Measurements from ENCODE around the gene CHD2.

CHD2 gene

DNA sequence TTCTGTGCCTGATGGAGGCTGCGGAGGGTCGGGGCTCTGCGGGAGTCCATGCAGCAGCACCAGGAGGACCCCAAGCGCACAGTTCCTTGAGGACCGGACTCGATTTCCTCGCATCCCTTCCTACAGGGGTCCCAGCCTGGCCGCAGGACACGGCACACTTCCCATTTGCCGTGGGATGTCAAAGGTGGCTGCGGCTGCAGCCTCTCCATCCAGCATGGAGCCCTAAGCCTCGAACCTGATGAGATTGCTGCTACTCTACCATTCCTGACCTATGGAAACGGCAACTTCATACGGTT is 148.2 kb downstream of the CHD2 start:
- H3K9me3 ChIP-seq (ENCODE audit: severe bottlenecking), result peaks cover 7% of the 10 kb centered on the region
- TF ChIP-seq, protein P1, sequence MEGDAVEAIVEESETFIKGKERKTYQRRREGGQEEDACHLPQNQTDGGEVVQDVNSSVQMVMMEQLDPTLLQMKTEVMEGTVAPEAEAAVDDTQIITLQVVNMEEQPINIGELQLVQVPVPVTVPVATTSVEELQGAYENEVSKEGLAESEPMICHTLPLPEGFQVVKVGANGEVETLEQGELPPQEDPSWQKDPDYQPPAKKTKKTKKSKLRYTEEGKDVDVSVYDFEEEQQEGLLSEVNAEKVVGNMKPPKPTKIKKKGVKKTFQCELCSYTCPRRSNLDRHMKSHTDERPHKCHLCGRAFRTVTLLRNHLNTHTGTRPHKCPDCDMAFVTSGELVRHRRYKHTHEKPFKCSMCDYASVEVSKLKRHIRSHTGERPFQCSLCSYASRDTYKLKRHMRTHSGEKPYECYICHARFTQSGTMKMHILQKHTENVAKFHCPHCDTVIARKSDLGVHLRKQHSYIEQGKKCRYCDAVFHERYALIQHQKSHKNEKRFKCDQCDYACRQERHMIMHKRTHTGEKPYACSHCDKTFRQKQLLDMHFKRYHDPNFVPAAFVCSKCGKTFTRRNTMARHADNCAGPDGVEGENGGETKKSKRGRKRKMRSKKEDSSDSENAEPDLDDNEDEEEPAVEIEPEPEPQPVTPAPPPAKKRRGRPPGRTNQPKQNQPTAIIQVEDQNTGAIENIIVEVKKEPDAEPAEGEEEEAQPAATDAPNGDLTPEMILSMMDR (IDR thresholded peaks at IDR 0.05; ENCODE audit: low read depth, low read length), result no peak
- no peak for DNase-seq
- H3K27me3 ChIP-seq (ENCODE audit: insufficient read depth, low read depth, severe bottlenecking), result no peaks in the 10 kb centered on the region
- H3K27ac ChIP-seq, result no peak overlapping the region
- H3K4me3 ChIP-seq (ENCODE audit: low read depth, low read length), result no peak overlapping the region
- no peaks in the 10 kb centered on the region for H3K36me3 ChIP-seq

DNA sequence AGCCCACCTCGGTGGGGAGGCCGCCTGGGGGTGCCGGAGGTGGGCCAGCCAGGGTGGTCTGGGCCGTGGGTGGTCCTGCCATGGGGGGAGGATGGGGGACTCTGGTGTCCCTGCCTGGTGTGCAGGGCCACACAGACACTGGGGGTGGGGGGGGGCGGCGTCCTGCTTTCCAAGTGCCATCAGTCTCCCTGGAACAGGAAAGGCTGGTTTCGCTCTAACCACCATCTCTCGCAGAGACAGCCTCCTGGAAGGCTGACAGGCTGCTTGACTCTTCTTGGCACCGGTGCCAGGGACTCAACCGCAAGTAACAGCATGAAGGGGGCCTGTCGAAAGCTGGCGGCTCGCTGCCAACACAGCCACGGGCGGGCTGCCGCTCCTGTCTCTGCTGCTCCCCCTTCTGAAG is 148.6 kb downstream of the CHD2 start:
- peaks cover 7% of the 10 kb centered on the region for H3K9me3 ChIP-seq (ENCODE audit: severe bottlenecking)
- no peak overlapping the region for H3K4me3 ChIP-seq (ENCODE audit: low read depth, low read length)
- TF ChIP-seq, protein P1 (IDR thresholded peaks at IDR 0.05; ENCODE audit: low read depth, low read length), result no peak
- no peaks in the 10 kb centered on the region for H3K27me3 ChIP-seq (ENCODE audit: insufficient read depth, low read depth, severe bottlenecking)
- H3K27ac ChIP-seq, result no peak overlapping the region
- H3K36me3 ChIP-seq, result no peaks in the 10 kb centered on the region
- no peak for DNase-seq

DNA sequence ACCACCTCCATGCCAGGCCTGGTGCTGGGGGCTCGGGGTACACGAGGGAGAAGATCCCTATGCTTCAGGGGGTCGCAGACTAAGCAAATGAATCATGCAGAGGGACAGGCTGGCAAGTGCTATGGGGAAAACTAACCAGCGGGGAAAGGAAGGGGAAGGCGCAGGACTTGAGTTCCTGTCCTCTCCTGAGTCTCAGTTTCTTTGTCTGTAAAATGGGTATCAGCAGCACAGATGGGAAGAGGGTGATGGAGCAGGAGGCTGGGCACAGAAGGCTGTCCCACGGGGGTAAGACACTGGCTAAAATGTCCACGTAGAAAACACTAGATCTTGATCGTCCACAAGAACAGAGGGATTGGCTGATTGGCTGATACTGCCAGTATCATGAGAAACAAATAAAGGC is 149.1 kb downstream of the CHD2 start:
- H3K36me3 ChIP-seq, result no peaks in the 10 kb centered on the region

DNA sequence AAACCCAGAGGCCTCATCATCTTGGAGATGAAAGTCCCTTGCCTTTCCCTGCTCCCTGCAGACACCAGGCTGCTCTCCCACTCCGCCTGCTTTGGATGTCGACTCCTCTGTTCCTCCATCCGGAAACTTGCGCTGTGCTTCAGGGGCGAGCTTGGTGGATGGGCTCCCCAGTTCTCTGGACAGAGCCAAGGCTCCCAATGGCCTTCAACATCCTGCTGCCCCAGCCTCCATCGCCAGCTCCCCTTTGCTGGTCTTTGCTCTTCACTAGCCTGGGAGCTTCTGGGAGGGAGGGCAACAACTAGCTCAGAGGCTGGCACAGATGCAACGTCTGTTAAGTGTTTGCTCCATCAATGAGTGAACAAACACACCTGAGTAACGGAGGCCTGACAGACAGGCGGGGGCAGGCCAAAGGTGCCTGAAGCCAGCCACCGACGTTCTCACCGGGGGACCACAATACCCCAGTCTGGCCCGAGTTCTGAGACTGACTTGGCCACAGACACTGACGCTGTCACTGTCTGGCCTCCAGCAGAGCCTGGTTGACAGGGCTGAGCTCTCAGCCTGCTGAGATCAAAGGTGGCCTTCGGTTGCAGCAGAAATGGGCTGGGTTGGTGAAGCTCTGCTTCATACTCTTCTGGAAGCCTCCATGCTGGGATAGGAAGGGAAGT is 149.9 kb downstream of the CHD2 start:
- Histone ChIP-seq H3K36me3 (no peaks in the 10 kb centered on the region), H3K27me3 (ENCODE audit: insufficient read depth, low read depth, severe bottlenecking) (no peaks in the 10 kb centered on the region), H3K9me3 (ENCODE audit: severe bottlenecking) (peaks cover 7% of the 10 kb centered on the region), H3K4me3 (ENCODE audit: low read depth, low read length) (no peak overlapping the region), H3K27ac (no peak overlapping the region)
- TF ChIP-seq, protein P1 (IDR thresholded peaks at IDR 0.05; ENCODE audit: low read depth, low read length), result no peak
- no peak for DNase-seq

More for the DNA sequence above, 149.1 kb downstream of the CHD2 start:
- peaks cover 7% of the 10 kb centered on the region for H3K9me3 ChIP-seq (ENCODE audit: severe bottlenecking)
- no peak overlapping the region for H3K4me3 ChIP-seq (ENCODE audit: low read depth, low read length)
- no peak for DNase-seq
- H3K27me3 ChIP-seq (ENCODE audit: insufficient read depth, low read depth, severe bottlenecking), result no peaks in the 10 kb centered on the region
- TF ChIP-seq, protein P1 (IDR thresholded peaks at IDR 0.05; ENCODE audit: low read depth, low read length), result no peak
- H3K27ac ChIP-seq, result no peak overlapping the region

DNA sequence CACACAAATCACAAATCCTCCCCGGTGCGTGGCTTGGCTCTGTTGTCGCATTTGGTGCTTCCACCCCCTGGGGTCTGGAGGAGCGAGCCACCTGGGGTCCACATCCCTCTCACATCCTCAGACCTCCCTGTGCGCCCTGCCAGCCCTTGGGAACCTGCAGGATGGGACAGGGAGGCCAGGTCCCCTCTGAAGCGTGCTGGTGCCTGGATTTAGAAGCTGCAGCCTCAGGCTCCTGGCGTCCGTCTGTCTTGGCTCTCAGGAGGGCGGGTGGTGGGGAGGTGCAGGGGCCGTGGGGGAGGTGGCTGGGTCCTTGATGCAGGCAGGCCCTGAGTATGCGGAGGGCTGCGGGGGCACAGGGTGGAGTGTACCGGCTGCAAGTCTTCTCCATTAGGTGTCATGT is 150.5 kb downstream of the CHD2 start:
- no peak overlapping the region for H3K27ac ChIP-seq
- no peak for DNase-seq
- no peaks in the 10 kb centered on the region for H3K27me3 ChIP-seq (ENCODE audit: insufficient read depth, low read depth, severe bottlenecking)
- H3K9me3 ChIP-seq (ENCODE audit: severe bottlenecking), result peaks cover 7% of the 10 kb centered on the region
- H3K4me3 ChIP-seq (ENCODE audit: low read depth, low read length), result no peak overlapping the region
- TF ChIP-seq, protein P1 (IDR thresholded peaks at IDR 0.05; ENCODE audit: low read depth, low read length), result no peak
- H3K36me3 ChIP-seq, result no peaks in the 10 kb centered on the region

Measured in WERI-Rb-1 (cell line).